H1 (cell line): Measurements from ENCODE around the gene BAZ2B. TPM values are rescaled to one million over a fixed set of nuclear protein-coding genes. Genes with fewer than 3 reads are reported as not detected.

Experiments used
- CTCF ChIA-PET: fragments of 300-600 bp; sonication (Branson Sonifier 250); formaldehyde crosslinking; loops from one replicate; lab custom pipeline; 2021; ENCODE audit not compliant: partially characterized antibody; lab: Charles Lee
- POLR2A ChIA-PET: fragments of 300-600 bp; sonication (Branson Sonifier 250); formaldehyde crosslinking; loops from one replicate; lab custom pipeline; 2021; ENCODE audit warnings: inconsistent platforms; ENCODE audit not compliant: partially characterized antibody; lab: Charles Lee
- DNase-seq, 2 experiments: peaks; one replicate each; pipeline versions ENCODE4 v3.0.0 to v3.0.0-alpha.2; 2010 to 2022; ENCODE audit warnings: low spot score in 2 of 2, low read depth in 1 of 2, mixed read lengths in 1 of 2
- FAIRE-seq: peaks from 2 replicates; lab custom pipeline; 2011; peaks lifted over from hg19 to GRCh38; lab: Jason Lieb, UNC
- H2AFZ ChIP-seq: 2 replicates; pipeline ENCODE4 v1.8.1; 2012; ENCODE audit warnings: low read length, inconsistent platforms
- H2AK5ac ChIP-seq: 2 replicates; pipeline ENCODE4 v1.6.1; 2013; ENCODE audit warnings: low read depth, low read length
- H2BK120ac ChIP-seq: replicated peaks from 2 replicates; pipeline ENCODE3; 2013; ENCODE audit warnings: low read depth, low read length, inconsistent platforms
- H2BK12ac ChIP-seq: 2 replicates; pipeline ENCODE4 v1.6.1; 2013; ENCODE audit warnings: low read depth, low read length
- H2BK15ac ChIP-seq: 2 replicates; pipeline ENCODE4 v1.6.1; 2013; ENCODE audit warnings: low read length
- H2BK20ac ChIP-seq: 2 replicates; pipeline ENCODE4 v1.6.1; 2013; ENCODE audit warnings: low read length
- H2BK5ac ChIP-seq: 2 replicates; pipeline ENCODE4 v1.6.1; 2013; ENCODE audit warnings: low read depth, low read length
- H3K14ac ChIP-seq: 2 replicates; pipeline ENCODE4 v1.6.1; 2013; ENCODE audit warnings: inconsistent platforms; ENCODE audit not compliant: insufficient read length
- H3K18ac ChIP-seq: 2 replicates; pipeline ENCODE4 v1.6.1; 2013; ENCODE audit warnings: low read length; ENCODE audit errors: extremely low read depth
- H3K23ac ChIP-seq: 2 replicates; pipeline ENCODE4 v1.6.1; 2013; ENCODE audit warnings: inconsistent platforms; ENCODE audit not compliant: insufficient read length
- H3K23me2 ChIP-seq: 2 replicates; pipeline ENCODE4 v1.6.1; 2013; ENCODE audit warnings: low read depth, low read length
- H3K27ac ChIP-seq: 2 replicates; pipeline ENCODE4 v1.6.1; 2011; ENCODE audit warnings: low read depth, low read length, inconsistent platforms
- H3K27me3 ChIP-seq, 4 experiments: replicated peaks in 1 of 4; 1 replicate in 1 of 4; 2 replicates in 3 of 4; pipeline versions ENCODE4 v1.6.1 to v1.8.1; 2011 to 2013; ENCODE audit warnings: low read length in 3 of 4, mild to moderate bottlenecking in 3 of 4, inconsistent platforms in 2 of 4, mixed read lengths in 2 of 4, moderate library complexity in 1 of 4; ENCODE audit not compliant: control insufficient read depth in 3 of 4, insufficient read depth in 3 of 4; ENCODE audit errors: extremely low read depth in 1 of 4
- H3K36me3 ChIP-seq, 4 experiments: 2 replicates each; pipeline versions ENCODE4 v1.6.1 to v1.8.1; 2011 to 2013; ENCODE audit warnings: mild to moderate bottlenecking in 4 of 4, low read length in 3 of 4, moderate library complexity in 2 of 4, control low read depth in 1 of 4, inconsistent platforms in 1 of 4; ENCODE audit not compliant: insufficient read depth in 4 of 4, control insufficient read depth in 2 of 4
- H3K4ac ChIP-seq: replicated peaks from 2 replicates; pipeline ENCODE3; 2013; ENCODE audit warnings: low read length, low read depth, mixed read lengths, inconsistent platforms; ENCODE audit not compliant: insufficient read length
- H3K4me1 ChIP-seq, 4 experiments: replicated peaks in 1 of 4; 1 replicate in 1 of 4; 2 replicates in 3 of 4; pipeline versions ENCODE4 v1.6.1 to v1.8.1; 2011 to 2013; ENCODE audit warnings: low read length in 3 of 4, inconsistent platforms in 2 of 4, mixed read lengths in 1 of 4; ENCODE audit not compliant: insufficient read depth in 4 of 4, control insufficient read depth in 3 of 4
- H3K4me2 ChIP-seq, 2 experiments: 2 replicates each; pipeline versions ENCODE4 v1.6.1 to v1.8.1; 2011 to 2013; ENCODE audit warnings: low read depth in 2 of 2, low read length in 2 of 2, control low read depth in 1 of 2, inconsistent platforms in 1 of 2, mild to moderate bottlenecking in 1 of 2; ENCODE audit not compliant: insufficient read depth in 1 of 2
- H3K4me3 ChIP-seq, 4 experiments: fragments of 200-600, 300-600 bp in 1 of 4; sonication (generic), shearing (Covaris generic), sonication (Bioruptor Twin) in 1 of 4; 2 replicates each; pipeline versions ENCODE4 v1.5.1 to v1.8.1; 2011 to 2016; ENCODE audit warnings: low read length in 4 of 4, low read depth in 3 of 4, control low read depth in 2 of 4, inconsistent platforms in 2 of 4, mild to moderate bottlenecking in 2 of 4, mixed read lengths in 1 of 4, moderate library complexity in 1 of 4; ENCODE audit not compliant: insufficient read depth in 2 of 4; ENCODE audit errors: extremely low read depth in 1 of 4
- H3K56ac ChIP-seq: replicated peaks from 2 replicates; pipeline ENCODE3; 2013; ENCODE audit warnings: low read depth, mild to moderate bottlenecking, mixed read lengths, low read length, inconsistent platforms; ENCODE audit not compliant: insufficient read length
- H3K79me1 ChIP-seq: 2 replicates; pipeline ENCODE4 v1.6.1; 2013; ENCODE audit warnings: low read depth, low read length, control low read depth
- H3K79me2 ChIP-seq, 2 experiments: 2 replicates each; pipeline versions ENCODE4 v1.6.1 to v1.8.1; 2012 to 2013; ENCODE audit warnings: low read length in 2 of 2, mild to moderate bottlenecking in 2 of 2, inconsistent platforms in 1 of 2; ENCODE audit not compliant: insufficient read depth in 2 of 2, control insufficient read depth in 1 of 2
- H3K9ac ChIP-seq, 4 experiments: replicated peaks in 1 of 4; 1 replicate in 1 of 4; 2 replicates in 3 of 4; pipeline versions ENCODE4 v1.6.1 to v1.8.1; 2011 to 2013; ENCODE audit warnings: low read depth in 3 of 4, low read length in 3 of 4, control low read depth in 2 of 4, mild to moderate bottlenecking in 2 of 4, moderate library complexity in 2 of 4, inconsistent platforms in 1 of 4; ENCODE audit errors: extremely low read depth in 1 of 4
- H3K9me3 ChIP-seq, 2 experiments: 2 replicates each; pipeline versions ENCODE4 v1.6.1 to v1.8.1; 2012 to 2013; ENCODE audit warnings: mild to moderate bottlenecking in 2 of 2, moderate library complexity in 2 of 2, control low read depth in 1 of 2, inconsistent platforms in 1 of 2, low read depth in 1 of 2, low read length in 1 of 2, mixed read lengths in 1 of 2; ENCODE audit not compliant: insufficient read depth in 2 of 2
- H4K20me1 ChIP-seq, 2 experiments: replicated peaks in 1 of 2; 2 replicates each; pipeline versions ENCODE3 to v1.8.1; 2011 to 2013; ENCODE audit warnings: inconsistent platforms in 2 of 2, low read length in 2 of 2, mild to moderate bottlenecking in 1 of 2; ENCODE audit not compliant: insufficient read depth in 2 of 2, control insufficient read depth in 1 of 2
- H4K5ac ChIP-seq: 2 replicates; pipeline ENCODE4 v1.6.1; 2013; ENCODE audit warnings: low read length, low read depth, mixed read lengths, inconsistent platforms; ENCODE audit not compliant: insufficient read length
- H4K8ac ChIP-seq: 2 replicates; pipeline ENCODE4 v1.8.0; 2013; ENCODE audit warnings: mild to moderate bottlenecking, moderate library complexity, low read length, inconsistent platforms; ENCODE audit not compliant: insufficient read depth; ENCODE audit errors: extremely low read depth
- H4K91ac ChIP-seq: replicated peaks from 2 replicates; pipeline ENCODE3; 2013; ENCODE audit warnings: low read length, mixed read lengths, inconsistent platforms; ENCODE audit not compliant: insufficient read length
- BACH1 ChIP-seq: IDR thresholded peaks from 2 replicates; pipeline ENCODE4 v1.6.1; 2012; ENCODE audit warnings: low read length, improper control_type of control experiment
- CEBPB ChIP-seq: IDR thresholded peaks from 2 replicates; pipeline ENCODE4 v1.6.1; 2012; ENCODE audit warnings: low read depth, low read length
- WGBS, 2 experiments: shearing (Covaris generic) in 1 of 2; methylation state at CpG; one replicate each; pipeline versions ENCODE4 v1.1.6 to v1.1.7; 2013 to 2015; ENCODE audit warnings: low lambda C conversion rate in 2 of 2, mixed read lengths in 2 of 2, inconsistent platforms in 1 of 2, low coverage in 1 of 2, missing lambda C conversion rate in 1 of 2; ENCODE audit not compliant: insufficient replicate concordance in 2 of 2, insufficient coverage in 1 of 2, insufficient read length in 1 of 2; ENCODE audit errors: extremely low coverage in 1 of 2, missing lambda C conversion rate in 1 of 2; 5-methylcytosine and 5-hydroxymethylcytosine counted together
- polyA plus RNA-seq, 7 experiments: library from polyadenylated mRNA; depleted of rRNA in 3 of 7; stranded (reverse) in 5 of 7; unstranded in 2 of 7; fragments of >200 nt in 5 of 7; fragments of 200-250 nt in 2 of 7; gene quantifications; 1 replicate in 5 of 7; 2 replicates in 1 of 7; 4 replicates in 1 of 7; pipeline versions ENCODE4 v1.2.1 to v1.2.3, GENCODE V29; 2011 to 2013; ENCODE audit warnings: missing spikeins in 2 of 7, mixed read lengths in 2 of 7
- total RNA-seq: library from RNA; stranded (reverse); fragmentation: NEBNext Ultra II Directional; extraction: Animal tissue kit (Norgen Biotek cat#: 25700); gene quantifications from 2 replicates; pipeline ENCODE4 v1.2.1, GENCODE V29; 2021

Gene BAZ2B
- total and polyA plus RNA-seq, 2 of the 8 experiments (the other 6 are each of a cell fraction or from before 2014, with no cell fraction given): 15.2 to 46.3 TPM

DNA sequence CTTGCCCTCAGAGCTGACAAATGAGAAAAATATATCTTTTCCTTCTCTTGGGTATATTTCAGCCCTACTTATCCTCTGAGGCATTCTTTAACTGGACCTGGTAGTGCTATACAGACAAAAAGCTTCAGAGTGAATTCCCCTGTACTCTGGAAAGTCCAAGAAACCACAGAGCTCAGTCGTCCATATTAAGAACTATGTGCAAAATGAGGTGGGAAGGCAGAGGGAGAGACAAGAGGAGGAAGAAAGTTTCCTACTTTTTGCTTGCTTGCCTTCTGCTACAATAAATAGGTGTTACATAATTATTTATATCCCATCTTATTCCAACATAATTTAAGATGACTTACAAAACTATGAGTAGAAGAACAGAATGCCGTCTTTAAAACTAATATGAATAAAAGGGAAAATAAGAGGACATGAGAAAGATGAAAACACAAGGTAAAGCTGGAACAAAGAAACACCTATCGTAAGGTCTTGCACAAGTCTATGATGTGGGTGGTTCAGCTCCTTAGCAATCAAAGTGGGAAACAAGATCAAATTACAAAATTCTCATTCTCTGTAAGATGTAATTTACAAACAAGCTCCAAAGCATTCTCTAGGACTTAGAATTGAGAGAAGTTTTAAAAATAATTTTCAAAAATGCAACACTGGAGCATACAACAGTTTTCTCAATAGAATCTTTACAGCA is 97.9 kb downstream of the BAZ2B start:
- DNase-seq (no peak), FAIRE-seq (no peak)
- Histone ChIP-seq H2BK120ac (no peak overlapping the region), H2BK20ac (no peak overlapping the region), H3K79me1 (no peaks in the 10 kb centered on the region), H2BK15ac (no peak overlapping the region), H4K8ac (no peak overlapping the region), H4K20me1 (no peaks in the 10 kb centered on the region), H3K18ac (no peak overlapping the region), H3K9ac (no peak overlapping the region), H3K4ac (no peak overlapping the region), H3K36me3 (no peaks in the 10 kb centered on the region), H3K4me1 (peaks cover 0 to 4% (median 0%) of the 10 kb centered on the region in 4 experiments; a peak in 2 of 7 replicates), H3K27me3 (no peaks in the 10 kb centered on the region), H4K5ac (no peak overlapping the region), H2BK12ac (no peak overlapping the region), H3K4me3 (no peak overlapping the region), H2BK5ac (no peak overlapping the region), H3K79me2 (peaks cover 0 to 23% of the 10 kb centered on the region in 2 experiments; a peak in 2 of 4 replicates), H3K23me2 (no peaks in the 10 kb centered on the region), H4K91ac (no peak overlapping the region), H2AFZ (no peak overlapping the region), H2AK5ac (no peak overlapping the region), H3K14ac (no peak overlapping the region), H3K4me2 (no peak overlapping the region), H3K27ac (no peak overlapping the region), H3K9me3 (no peaks in the 10 kb centered on the region), H3K23ac (no peak overlapping the region), H3K56ac (no peak overlapping the region)
- TF ChIP-seq CEBPB (peak; percentile 25; the same call in 1 of the 2 replicates), BACH1 (no peak)
- CTCF ChIA-PET: interaction anchor here (0.8 to 0.9 kb wide), 3 partner anchors 9 to 388 kb away, joined by 3 to 4 read pairs (median 3); no protein-coding TSS in a partner anchor
- POLR2A ChIA-PET: interaction anchor here (1.1 kb wide), 1 partner anchor 97 kb away, joined by 4 read pairs; no protein-coding TSS in a partner anchor
- WGBS, 2 experiments: 88% methylated on average over 3 of the region's 3 CpGs; no CpG with 5 or more reads in 1 of the 2 experiments
